Measurements from ENCODE around the gene ITPKA.

GRCh38 chr15:41474436-41474835 is 19.2 kb upstream of the ITPKA start:
- TF ChIP-seq CTCF (conservative IDR thresholded peaks at IDR 0.05; ENCODE audit: low read depth, low read length) (no peak), EZH2 (IDR thresholded peaks at IDR 0.05; ENCODE audit: borderline replicate concordance, low read depth, low read length, poor library complexity, severe bottlenecking) (no peak)
